GM12891 (cell line): ENCODE measurements around the gene MAST2.

Source experiments
- PAX5 ChIP-seq: IDR thresholded peaks from 2 replicates; pipeline ENCODE4 v1.6.1; 2011; ENCODE audit warnings: low read length, moderate library complexity, mild to moderate bottlenecking; ENCODE audit not compliant: insufficient read depth, severe bottlenecking
- POLR2A ChIP-seq: IDR thresholded peaks from 2 replicates; pipeline ENCODE4 v1.6.1; 2011; ENCODE audit warnings: low read depth, low read length, control low read depth
- POU2F2 ChIP-seq: IDR thresholded peaks from 2 replicates; pipeline ENCODE4 v1.6.1; 2011; ENCODE audit warnings: low read depth, mild to moderate bottlenecking, control low read depth, low read length, moderate library complexity
- SPI1 ChIP-seq: IDR thresholded peaks from 2 replicates; pipeline ENCODE4 v1.6.1; 2011; ENCODE audit warnings: low read depth, low read length, control low read depth
- TAF1 ChIP-seq: IDR thresholded peaks from 2 replicates; pipeline ENCODE4 v1.6.1; 2011; ENCODE audit warnings: low read depth, low read length, control low read depth

DNA sequence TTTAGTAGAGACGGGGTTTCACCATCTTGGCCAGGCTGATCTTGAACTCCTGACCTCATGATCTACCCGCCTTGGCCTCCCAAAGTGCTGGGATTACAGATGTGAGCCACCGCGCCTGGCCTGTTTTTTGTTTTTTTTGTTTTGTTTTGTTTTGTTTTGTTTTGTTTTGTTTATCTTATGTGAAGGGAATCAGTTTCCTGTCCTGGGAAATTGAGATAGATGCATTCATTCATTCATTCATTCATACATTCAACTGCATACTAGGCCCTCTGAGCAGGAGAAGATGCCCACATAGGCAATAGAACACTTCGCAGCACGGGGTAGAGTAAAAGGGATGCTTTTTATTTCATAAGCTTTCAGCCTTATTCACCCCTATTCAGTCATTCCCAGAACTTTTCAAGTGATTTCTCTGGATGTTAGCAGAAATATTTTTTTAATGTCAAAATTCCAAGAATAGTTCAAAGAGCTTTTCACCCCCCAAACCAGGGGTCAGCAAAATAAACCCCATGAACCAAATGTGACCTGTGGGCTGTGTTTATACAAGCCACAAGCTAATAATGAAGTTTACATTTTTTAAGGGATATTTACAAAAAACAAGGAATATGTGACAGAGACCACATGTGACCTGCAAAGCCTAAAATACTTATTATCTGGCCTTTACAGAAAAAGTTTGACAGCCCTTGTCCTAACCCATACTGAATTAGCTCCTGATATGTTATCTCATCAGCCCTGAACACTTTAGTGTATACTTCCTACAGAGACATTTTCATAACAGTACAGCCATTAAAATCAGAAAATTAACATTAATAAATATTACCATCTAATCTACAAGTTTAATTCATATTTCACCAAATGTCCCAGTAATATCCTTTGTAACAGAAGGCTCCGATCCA, 127.1 kb downstream of the MAST2 start:
- TF ChIP-seq POU2F2 (no peak), POLR2A (no peak), SPI1 (no peak), PAX5 (no peak), TAF1 (no peak)
